ENCODE results near the gene HMCN2.

Gene HMCN2

GRCh38 chr9:130306823-130307666 lies 41.5 kb downstream of the HMCN2 start:
- DNase-seq (ENCODE audit: low read depth in 2 of 2, low spot score in 1 of 2): no peak

- DNase-seq (ENCODE audit: low read depth in 2 of 2, low spot score in 1 of 2): no peak
These were observed 42.0 kb downstream of the HMCN2 start for GRCh38 chr9:130307667-130307943.

- DNase-seq (ENCODE audit: low read depth in 2 of 2, low spot score in 1 of 2): no peak
These were observed 42.6 kb downstream of the HMCN2 start for GRCh38 chr9:130308081-130308571.

GRCh38 chr9:130309689-130310455 lies 44.3 kb downstream of the HMCN2 start:
- no peak for DNase-seq (ENCODE audit: low read depth in 2 of 2, low spot score in 1 of 2)

- no peak for DNase-seq (ENCODE audit: low read depth in 2 of 2, low spot score in 1 of 2)
These were observed 44.9 kb downstream of the HMCN2 start for GRCh38 chr9:130310456-130310855.

- no peak for DNase-seq (ENCODE audit: low read depth in 2 of 2, low spot score in 1 of 2)
These were observed 45.4 kb downstream of the HMCN2 start for GRCh38 chr9:130311003-130311402.

GRCh38 chr9:130311408-130312140 lies 46.0 kb downstream of the HMCN2 start:
- no peak for DNase-seq (ENCODE audit: low read depth in 2 of 2, low spot score in 1 of 2)

- DNase-seq (ENCODE audit: low read depth in 2 of 2, low spot score in 1 of 2): no peak
These were observed 47.7 kb downstream of the HMCN2 start for GRCh38 chr9:130313103-130313858.

- DNase-seq (ENCODE audit: low read depth in 2 of 2, low spot score in 1 of 2): no peak
These were observed 50.1 kb downstream of the HMCN2 start for GRCh38 chr9:130315446-130316226.

- DNase-seq (ENCODE audit: low read depth in 2 of 2, low spot score in 1 of 2): no peak
These were observed 50.9 kb downstream of the HMCN2 start for GRCh38 chr9:130316430-130316829.

- DNase-seq (ENCODE audit: low read depth in 2 of 2, low spot score in 1 of 2): no peak
These were observed 53.7 kb downstream of the HMCN2 start for GRCh38 chr9:130319300-130319699.

- no peak for DNase-seq (ENCODE audit: low read depth in 2 of 2, low spot score in 1 of 2)
These were observed 54.6 kb downstream of the HMCN2 start for GRCh38 chr9:130319944-130320712.

GRCh38 chr9:130320723-130321481 lies 55.3 kb downstream of the HMCN2 start:
- DNase-seq (ENCODE audit: low read depth in 2 of 2, low spot score in 1 of 2): no peak

GRCh38 chr9:130321539-130321938 lies 56.0 kb downstream of the HMCN2 start:
- DNase-seq (ENCODE audit: low read depth in 2 of 2, low spot score in 1 of 2): no peak

- DNase-seq (ENCODE audit: low read depth in 2 of 2, low spot score in 1 of 2): no peak
These were observed 57.6 kb downstream of the HMCN2 start for GRCh38 chr9:130323051-130323745.

GRCh38 chr9:130325921-130326320 lies 60.4 kb downstream of the HMCN2 start:
- no peak for DNase-seq (ENCODE audit: low read depth in 2 of 2, low spot score in 1 of 2)

GRCh38 chr9:130327070-130327780 lies 61.7 kb downstream of the HMCN2 start:
- no peak for DNase-seq (ENCODE audit: low read depth in 2 of 2, low spot score in 1 of 2)

Measured in stimulated activated CD8-positive, alpha-beta memory T cell treated with anti-CD3 and anti-CD28 coated beads, Interleukin-4, amount 100 ng/mL, for 1 hour (primary cell).